ENCODE data around the gene JPT2. TPM values are rescaled to one million over a fixed set of nuclear protein-coding genes. Genes with fewer than 3 reads are reported as not detected.

JPT2 gene
- polyA plus RNA-seq, 2 of the 4 experiments (the other 2 are of a cell fraction): 97.6 to 139 TPM

GRCh38 chr16:1639282-1639681, 38.8 kb upstream of the JPT2 start:
- CTCF ChIA-PET: interaction anchor here (0.9 to 1.5 kb wide), 2 partner anchors 39 to 133 kb away, joined by 3 to 4 read pairs; partner anchors contain the start of genes EME2, JPT2 and MRPS34
- no peak for FAIRE-seq

DNA sequence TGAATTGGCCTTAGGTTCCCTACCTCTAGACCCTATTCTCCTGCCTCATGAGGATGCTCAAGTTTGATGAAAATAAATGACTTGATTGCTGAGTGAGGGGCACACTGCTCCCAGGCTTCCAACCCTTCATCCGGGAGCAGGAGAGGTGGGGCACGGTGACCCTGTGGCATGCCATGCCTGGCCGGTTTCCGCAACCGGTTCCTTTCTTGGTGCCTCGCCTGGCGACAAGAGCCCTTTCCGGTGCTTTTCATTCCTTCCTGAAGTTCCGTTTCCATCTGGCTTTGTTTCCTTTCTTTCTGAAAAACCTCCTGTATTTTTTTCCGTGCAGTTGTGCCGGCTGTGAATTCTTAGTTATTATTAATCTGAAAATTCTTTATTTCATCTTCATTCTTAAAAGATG, 38.2 kb upstream of the JPT2 start:
- TF ChIP-seq MAZ (IDR thresholded peaks at IDR 0.05; ENCODE audit: borderline replicate concordance, low read depth, low read length) (no peak), JUN (IDR thresholded peaks at IDR 0.05) (no peak), POLR2AphosphoS2 (conservative IDR thresholded peaks at IDR 0.05; ENCODE audit: low read length) (no peak), RCOR1 (IDR thresholded peaks at IDR 0.05; ENCODE audit: low read depth, low read length) (no peak), CBX8 (IDR thresholded peaks at IDR 0.05) (no peak), NFE2L2 (conservative IDR thresholded peaks at IDR 0.05; ENCODE audit: low read length) (no peak), ZFP36 (IDR thresholded peaks at IDR 0.05; ENCODE audit: borderline replicate concordance, partially characterized antibody) (no peak), HEYL (CRISPR knock-in tag; IDR thresholded peaks at IDR 0.05) (no peak), ZNF302 (CRISPR knock-in tag; IDR thresholded peaks at IDR 0.05) (no peak), MAX (IDR thresholded peaks at IDR 0.05) (no peak), EP300 (IDR thresholded peaks at IDR 0.05) (no peak)
- TF ChIP-seq, protein P1, sequence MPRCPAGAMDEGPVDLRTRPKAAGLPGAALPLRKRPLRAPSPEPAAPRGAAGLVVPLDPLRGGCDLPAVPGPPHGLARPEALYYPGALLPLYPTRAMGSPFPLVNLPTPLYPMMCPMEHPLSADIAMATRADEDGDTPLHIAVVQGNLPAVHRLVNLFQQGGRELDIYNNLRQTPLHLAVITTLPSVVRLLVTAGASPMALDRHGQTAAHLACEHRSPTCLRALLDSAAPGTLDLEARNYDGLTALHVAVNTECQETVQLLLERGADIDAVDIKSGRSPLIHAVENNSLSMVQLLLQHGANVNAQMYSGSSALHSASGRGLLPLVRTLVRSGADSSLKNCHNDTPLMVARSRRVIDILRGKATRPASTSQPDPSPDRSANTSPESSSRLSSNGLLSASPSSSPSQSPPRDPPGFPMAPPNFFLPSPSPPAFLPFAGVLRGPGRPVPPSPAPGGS (IDR thresholded peaks at IDR 0.05): no peak
- Histone ChIP-seq H3K27ac (no peak overlapping the region), H3K4me3 (no peak overlapping the region), H3K9me3 (no peaks in the 10 kb centered on the region), H3K4me1 (peaks cover 5% of the 10 kb centered on the region), H3K4me2 (no peak overlapping the region)
- ATAC-seq: no peak
- 94% methylated on average over 11 of the region's 11 CpGs for WGBS (ENCODE audit: missing lambda C conversion rate)
- ChIA-PET POLR2A (no interaction called here), CTCF (no interaction called here)
- no peak for DNase-seq (ENCODE audit: low read depth in 1 of 2, low spot score in 1 of 2)
- FAIRE-seq: no peak

More at GRCh38 chr16:1639282-1639681, 38.8 kb upstream of the JPT2 start:
- TF ChIP-seq RARB (CRISPR knock-in tag; IDR thresholded peaks at IDR 0.05) (no peak), HOXB5 (CRISPR knock-in tag; IDR thresholded peaks at IDR 0.05) (no peak), JUN (IDR thresholded peaks at IDR 0.05) (no peak)
- TF ChIP-seq, protein P2, sequence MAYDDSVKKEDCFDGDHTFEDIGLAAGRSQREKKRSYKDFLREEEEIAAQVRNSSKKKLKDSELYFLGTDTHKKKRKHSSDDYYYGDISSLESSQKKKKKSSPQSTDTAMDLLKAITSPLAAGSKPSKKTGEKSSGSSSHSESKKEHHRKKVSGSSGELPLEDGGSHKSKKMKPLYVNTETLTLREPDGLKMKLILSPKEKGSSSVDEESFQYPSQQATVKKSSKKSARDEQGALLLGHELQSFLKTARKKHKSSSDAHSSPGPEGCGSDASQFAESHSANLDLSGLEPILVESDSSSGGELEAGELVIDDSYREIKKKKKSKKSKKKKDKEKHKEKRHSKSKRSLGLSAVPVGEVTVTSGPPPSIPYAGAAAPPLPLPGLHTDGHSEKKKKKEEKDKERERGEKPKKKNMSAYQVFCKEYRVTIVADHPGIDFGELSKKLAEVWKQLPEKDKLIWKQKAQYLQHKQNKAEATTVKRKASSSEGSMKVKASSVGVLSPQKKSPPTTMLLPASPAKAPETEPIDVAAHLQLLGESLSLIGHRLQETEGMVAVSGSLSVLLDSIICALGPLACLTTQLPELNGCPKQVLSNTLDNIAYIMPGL (CRISPR knock-in tag; IDR thresholded peaks at IDR 0.05; ENCODE audit: borderline replicate concordance): no peak
- Histone ChIP-seq H3K9me3 (no peaks in the 10 kb centered on the region), H3K4me3 (no peak overlapping the region), H3K4me2 (no peak overlapping the region), H3K27ac (no peak overlapping the region), H3K4me1 (no peaks in the 10 kb centered on the region)
- 96% methylated on average over 2 of the region's 2 CpGs for WGBS (ENCODE audit: missing lambda C conversion rate)
- POLR2A ChIA-PET: no interaction called here
- no peak for ATAC-seq
- no peak for DNase-seq (ENCODE audit: low read depth in 1 of 2, low spot score in 1 of 2)

DNA sequence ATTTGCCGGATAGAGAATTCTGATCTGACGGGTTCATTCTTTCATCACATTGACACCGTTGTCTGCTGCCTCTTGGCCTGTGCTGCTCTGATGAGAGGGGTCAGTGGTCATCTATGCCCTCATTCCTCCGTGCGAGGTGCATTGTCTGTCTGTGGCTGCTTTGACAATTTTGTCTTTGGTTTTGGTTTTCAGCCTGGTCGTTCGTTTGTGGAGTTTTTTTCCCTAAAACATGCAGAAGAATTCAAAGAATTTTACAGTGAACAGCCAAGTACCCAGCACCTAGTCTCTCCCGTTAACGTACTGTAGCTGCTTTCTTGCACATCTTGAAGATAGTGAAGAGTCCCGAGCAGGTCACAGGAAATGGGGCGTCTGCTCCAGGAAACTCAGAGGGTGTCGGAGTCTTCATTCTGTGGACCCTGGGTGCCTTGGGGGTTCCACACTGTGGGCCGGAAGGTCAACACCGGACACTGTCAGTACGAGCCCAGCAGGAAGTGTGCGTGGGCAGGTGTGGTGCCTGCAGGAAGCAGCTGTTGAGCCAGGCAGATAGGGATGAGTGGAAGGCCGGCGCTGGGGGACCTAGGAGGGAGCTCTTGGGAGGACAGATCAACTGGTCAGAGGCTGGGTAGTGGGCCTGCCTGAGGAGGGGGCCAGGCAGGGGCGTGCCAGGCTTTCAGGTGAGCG, 37.7 kb upstream of the JPT2 start:
- Histone ChIP-seq H3K4me3 (no peak overlapping the region), H3K4me1 (peaks cover 10% of the 10 kb centered on the region), H3K9me3 (no peaks in the 10 kb centered on the region), H3K4me2 (no peak overlapping the region), H3K27ac (no peak overlapping the region)
- POLR2A ChIA-PET: no interaction called here
- WGBS (ENCODE audit: missing lambda C conversion rate): 93% methylated on average over 20 of the region's 20 CpGs
- ATAC-seq (no peak), FAIRE-seq (no peak), DNase-seq (ENCODE audit: low read depth in 1 of 2, low spot score in 1 of 2) (no peak)
- CTCF ChIA-PET: interaction anchor here (0.9 to 1.5 kb wide), 3 partner anchors 12 to 84 kb away, joined by 3 read pairs; no protein-coding TSS in a partner anchor
- no peak for TF ChIP-seq CHD4 (IDR thresholded peaks at IDR 0.05; ENCODE audit: borderline replicate concordance)
- TF ChIP-seq GATA3 (IDR thresholded peaks at IDR 0.05; ENCODE audit: borderline replicate concordance): no peak
- TF ChIP-seq ZFP36 (IDR thresholded peaks at IDR 0.05; ENCODE audit: borderline replicate concordance, partially characterized antibody): no peak
- TF ChIP-seq, protein P1 (IDR thresholded peaks at IDR 0.05): no peak
- TF ChIP-seq HEYL (CRISPR knock-in tag; IDR thresholded peaks at IDR 0.05): no peak
- no peak for TF ChIP-seq SMC3 (IDR thresholded peaks at IDR 0.05)
- no peak for TF ChIP-seq MYC (IDR thresholded peaks at IDR 0.05; ENCODE audit: borderline replicate concordance, low read length)
- no peak for TF ChIP-seq ATOH8 (CRISPR knock-in tag; IDR thresholded peaks at IDR 0.05; ENCODE audit: low read depth)
- no peak for TF ChIP-seq ESRRA (IDR thresholded peaks at IDR 0.05; ENCODE audit: borderline replicate concordance, low read length)
- TF ChIP-seq HDAC2 (IDR thresholded peaks at IDR 0.05): no peak
- TF ChIP-seq ZC3H11A (IDR thresholded peaks at IDR 0.05): no peak
- no peak for TF ChIP-seq JUNB (IDR thresholded peaks at IDR 0.05)
- TF ChIP-seq HOXA7 (CRISPR knock-in tag; IDR thresholded peaks at IDR 0.05): no peak
- TF ChIP-seq NPAS2 (CRISPR knock-in tag; IDR thresholded peaks at IDR 0.05; ENCODE audit: borderline replicate concordance): no peak
- TF ChIP-seq, protein P3, sequence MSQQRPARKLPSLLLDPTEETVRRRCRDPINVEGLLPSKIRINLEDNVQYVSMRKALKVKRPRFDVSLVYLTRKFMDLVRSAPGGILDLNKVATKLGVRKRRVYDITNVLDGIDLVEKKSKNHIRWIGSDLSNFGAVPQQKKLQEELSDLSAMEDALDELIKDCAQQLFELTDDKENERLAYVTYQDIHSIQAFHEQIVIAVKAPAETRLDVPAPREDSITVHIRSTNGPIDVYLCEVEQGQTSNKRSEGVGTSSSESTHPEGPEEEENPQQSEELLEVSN (IDR thresholded peaks at IDR 0.05; ENCODE audit: borderline replicate concordance, low read depth): no peak
- no peak for TF ChIP-seq MAX (IDR thresholded peaks at IDR 0.05)
- no peak for TF ChIP-seq CHD2 (IDR thresholded peaks at IDR 0.05; ENCODE audit: low read length, partially characterized antibody)
